Measurements from ENCODE around the gene ING5.

Gene ING5

GRCh38 chr2:241672243-241673188 is 29.3 kb upstream of the ING5 start:
- DNase-seq, result no peak

GRCh38 chr2:241673189-241673663 is 28.6 kb upstream of the ING5 start:
- DNase-seq, result no peak

- no peak for DNase-seq
Measured at GRCh38 chr2:241673797-241674725, 27.8 kb upstream of the ING5 start.

- no peak for DNase-seq
Measured at GRCh38 chr2:241675885-241676284, 26.0 kb upstream of the ING5 start.

- no peak for DNase-seq
Measured at GRCh38 chr2:241676665-241677064, 25.2 kb upstream of the ING5 start.

- no peak for DNase-seq
Measured at GRCh38 chr2:241677392-241677791, 24.4 kb upstream of the ING5 start.

- DNase-seq, result no peak
Measured at GRCh38 chr2:241678307-241678706, 23.5 kb upstream of the ING5 start.

- no peak for DNase-seq
Measured at GRCh38 chr2:241678784-241679540, 22.9 kb upstream of the ING5 start.

- no peak for DNase-seq
Measured at GRCh38 chr2:241680044-241680443, 21.8 kb upstream of the ING5 start.

- DNase-seq, result peak in 1 of 2 donors; percentile 49
Measured at GRCh38 chr2:241680827-241681599, 20.8 kb upstream of the ING5 start.

- DNase-seq, result no peak
Measured at GRCh38 chr2:241686324-241686649, 15.6 kb upstream of the ING5 start.

- peak; percentile 96 to 97 for DNase-seq
Measured at GRCh38 chr2:241686650-241687425, 15.0 kb upstream of the ING5 start, which contains the start of gene DTYMK. Gene DTYMK, minus strand, starts transcription at chr2:241686815. Its CDS starts 32 bp downstream, at chr2:241686783.

- no peak for DNase-seq
Measured at GRCh38 chr2:241689306-241689705, 12.5 kb upstream of the ING5 start.

GRCh38 chr2:241690202-241690717 is 11.6 kb upstream of the ING5 start:
- DNase-seq, result no peak

GRCh38 chr2:241692448-241692847 is 9.4 kb upstream of the ING5 start:
- no peak for DNase-seq

- no peak for DNase-seq
Measured at GRCh38 chr2:241695651-241696050, 6.2 kb upstream of the ING5 start.

- no peak for DNase-seq
Measured at GRCh38 chr2:241701149-241701398, 765 bp upstream of the ING5 start.

- DNase-seq, result peak; percentile 67 to 86
Measured at GRCh38 chr2:241702155-241703031, 554 bp downstream of the ING5 start.

- no peak for DNase-seq
Measured at GRCh38 chr2:241703032-241703604, 1.3 kb downstream of the ING5 start.

GRCh38 chr2:241706537-241706936 is 4.7 kb downstream of the ING5 start:
- no peak for DNase-seq
